H9 (cell line): ENCODE results near the gene TH. TPM values are rescaled to one million over a fixed set of nuclear protein-coding genes. Genes with fewer than 3 reads are reported as not detected.

Experiments
- DNase-seq: peaks from one replicate; pipeline ENCODE4 v3.0.0-alpha.2; 2017
- H2AFZ ChIP-seq: one replicate; pipeline ENCODE4 v1.6.1; 2013; ENCODE audit warnings: mild to moderate bottlenecking, low read length, control low read depth, moderate library complexity
- H2AK5ac ChIP-seq: 2 replicates; pipeline ENCODE4 v1.6.1; 2013; ENCODE audit warnings: low read length, control low read depth, mixed read lengths; ENCODE audit not compliant: insufficient read length
- H2BK120ac ChIP-seq: one replicate; pipeline ENCODE4 v1.6.1; 2013; ENCODE audit warnings: low read depth, mild to moderate bottlenecking, low read length, control low read depth, inconsistent platforms; ENCODE audit not compliant: poor library complexity, severe bottlenecking
- H2BK12ac ChIP-seq: 2 replicates; pipeline ENCODE4 v1.6.1; 2013; ENCODE audit warnings: low read length, control low read depth, mixed read lengths, low read depth; ENCODE audit not compliant: insufficient read length
- H2BK15ac ChIP-seq: 2 replicates; pipeline ENCODE4 v1.6.1; 2013; ENCODE audit warnings: low read depth, low read length, control low read depth
- H2BK20ac ChIP-seq: one replicate; pipeline ENCODE4 v1.6.1; 2013; ENCODE audit warnings: low read depth, mild to moderate bottlenecking, low read length, control low read depth, inconsistent platforms; ENCODE audit not compliant: poor library complexity, severe bottlenecking
- H2BK5ac ChIP-seq: 2 replicates; pipeline ENCODE4 v1.6.1; 2013; ENCODE audit warnings: low read length, control low read depth, mixed read lengths; ENCODE audit not compliant: insufficient read length
- H3K14ac ChIP-seq: 2 replicates; pipeline ENCODE4 v1.6.1; 2013; ENCODE audit warnings: low read length, control low read depth; ENCODE audit not compliant: insufficient read depth
- H3K18ac ChIP-seq: 2 replicates; pipeline ENCODE4 v1.6.1; 2013; ENCODE audit warnings: low read depth, mild to moderate bottlenecking, mixed read lengths, low read length, control low read depth; ENCODE audit not compliant: insufficient read length
- H3K23ac ChIP-seq: 2 replicates; pipeline ENCODE4 v1.6.1; 2013; ENCODE audit warnings: low read length, control low read depth, mixed read lengths, low read depth; ENCODE audit not compliant: insufficient read length
- H3K23me2 ChIP-seq: 2 replicates; pipeline ENCODE4 v1.6.1; 2013; ENCODE audit warnings: low read depth, mild to moderate bottlenecking, mixed read lengths, low read length, control low read depth; ENCODE audit not compliant: insufficient read length, poor library complexity, severe bottlenecking
- H3K27ac ChIP-seq: 2 replicates; pipeline ENCODE4 v1.5.1; 2013; ENCODE audit warnings: low read length, control low read depth, mixed read lengths, low read depth; ENCODE audit not compliant: insufficient read length
- H3K27me3 ChIP-seq: 2 replicates; pipeline ENCODE4 v1.6.1; 2013; ENCODE audit warnings: low read length, control low read depth, inconsistent platforms; ENCODE audit not compliant: insufficient read depth
- H3K4ac ChIP-seq: 2 replicates; pipeline ENCODE4 v1.6.1; 2013; ENCODE audit warnings: low read depth, mild to moderate bottlenecking, control low read depth, inconsistent platforms, low read length, moderate library complexity
- H3K4me1 ChIP-seq: 2 replicates; pipeline ENCODE4 v1.6.1; 2013; ENCODE audit warnings: low read length, control low read depth, inconsistent platforms; ENCODE audit not compliant: insufficient read depth
- H3K4me2 ChIP-seq: 2 replicates; pipeline ENCODE4 v1.6.1; 2013; ENCODE audit warnings: low read length, control low read depth, mixed read lengths; ENCODE audit not compliant: insufficient read length, insufficient read depth
- H3K56ac ChIP-seq: 2 replicates; pipeline ENCODE4 v1.6.1; 2013; ENCODE audit warnings: low read depth, mild to moderate bottlenecking, mixed read lengths, low read length, control low read depth; ENCODE audit not compliant: insufficient read length
- H3K79me1 ChIP-seq: 2 replicates; pipeline ENCODE4 v1.6.1; 2013; ENCODE audit warnings: low read depth, mild to moderate bottlenecking, moderate library complexity, low read length, control low read depth, inconsistent platforms; ENCODE audit not compliant: insufficient read depth, poor library complexity, severe bottlenecking
- H3K79me2 ChIP-seq: 2 replicates; pipeline ENCODE4 v1.6.1; 2013; ENCODE audit warnings: low read length, control low read depth, inconsistent platforms; ENCODE audit not compliant: insufficient read depth
- H3K9ac ChIP-seq: 2 replicates; pipeline ENCODE4 v1.6.1; 2013; ENCODE audit warnings: low read length, control low read depth, mixed read lengths; ENCODE audit not compliant: insufficient read length; ENCODE audit errors: extremely low read depth
- H3K9me3 ChIP-seq: one replicate; pipeline ENCODE4 v1.6.1; 2013; ENCODE audit warnings: low read depth, low read length, inconsistent platforms; ENCODE audit not compliant: control insufficient read depth
- H3T11ph ChIP-seq: one replicate; pipeline ENCODE4 v1.6.1; 2013; ENCODE audit warnings: mild to moderate bottlenecking, low read length, control low read depth, inconsistent platforms
- H4K20me1 ChIP-seq: one replicate; pipeline ENCODE4 v1.6.1; 2013; ENCODE audit not compliant: control insufficient read depth, insufficient read length, insufficient read depth
- H4K5ac ChIP-seq: 2 replicates; pipeline ENCODE4 v1.6.1; 2013; ENCODE audit warnings: low read depth, mild to moderate bottlenecking, mixed read lengths, low read length, control low read depth; ENCODE audit not compliant: insufficient read length
- H4K8ac ChIP-seq: replicated peaks from 2 replicates; pipeline ENCODE4 v1.6.1; 2013; ENCODE audit warnings: low read length, control low read depth, mixed read lengths, low read depth; ENCODE audit not compliant: insufficient read length
- H4K91ac ChIP-seq: 2 replicates; pipeline ENCODE4 v1.6.1; 2013; ENCODE audit warnings: low read depth, mild to moderate bottlenecking, moderate library complexity, mixed read lengths, low read length, control low read depth; ENCODE audit not compliant: insufficient read length
- H3K27ac Mint-ChIP-seq, 3 experiments: 2 replicates in 2 of 3; 3 replicates in 1 of 3; pipeline ENCODE4 v1.8.0; 2020 to 2021; ENCODE audit warnings: mixed read lengths in 3 of 3, mild to moderate bottlenecking in 1 of 3, moderate library complexity in 1 of 3
- H3K27me3 Mint-ChIP-seq: 2 replicates; pipeline ENCODE4 v1.8.0; 2021; ENCODE audit warnings: low read depth, mild to moderate bottlenecking, moderate library complexity, mixed read lengths
- H3K36me3 Mint-ChIP-seq, 3 experiments: 2 replicates in 2 of 3; 3 replicates in 1 of 3; pipeline ENCODE4 v1.8.0; 2020 to 2021; ENCODE audit warnings: low read depth in 3 of 3, mixed read lengths in 3 of 3; ENCODE audit not compliant: insufficient read depth in 1 of 3
- H3K4me1 Mint-ChIP-seq, 2 experiments: 2 replicates each; pipeline ENCODE4 v1.8.0; 2020; ENCODE audit warnings: mixed read lengths in 2 of 2
- H3K4me3 Mint-ChIP-seq, 2 experiments: 2 replicates in 1 of 2; 3 replicates in 1 of 2; pipeline ENCODE4 v1.8.0; 2020 to 2021; ENCODE audit warnings: mild to moderate bottlenecking in 2 of 2, mixed read lengths in 2 of 2, moderate library complexity in 1 of 2
- H3K9me3 Mint-ChIP-seq, 2 experiments: 2 replicates in 1 of 2; 3 replicates in 1 of 2; pipeline ENCODE4 v1.8.0; 2020; ENCODE audit warnings: mild to moderate bottlenecking in 2 of 2, mixed read lengths in 2 of 2, moderate library complexity in 1 of 2
- CTCF ChIP-seq: fragments of 200-600 bp; sonication (generic); conservative IDR thresholded peaks from 3 replicates; pipeline ENCODE4 v1.8.0; 2021; ENCODE audit warnings: antibody characterized with exemption, mild to moderate bottlenecking
- WGBS: extraction: QIAGEN DNeasy Blood & Tissue Kit; methylation state at CpG from one replicate; pipeline ENCODE4 v1.1.7; 2013; ENCODE audit warnings: missing lambda C conversion rate, low lambda C conversion rate, mixed read lengths; ENCODE audit not compliant: insufficient read length; ENCODE audit errors: extremely low coverage; 5-methylcytosine and 5-hydroxymethylcytosine counted together
- total RNA-seq: library from RNA; stranded (reverse); gene quantifications from 2 replicates; pipeline ENCODE4 v1.2.1, GENCODE V29; 2021

TH gene
- total RNA-seq, 1 experiment from 2014 or later: not detected

- Histone ChIP-seq H4K8ac (no peak overlapping the region), H3K79me2 (no peaks in the 10 kb centered on the region), H3K4ac (no peak overlapping the region), H3K23me2 (no peaks in the 10 kb centered on the region), H2BK20ac (no peak overlapping the region), H3K4me1 (no peaks in the 10 kb centered on the region), H3K27ac (no peak overlapping the region), H2BK12ac (no peak overlapping the region), H3K27me3 (no peaks in the 10 kb centered on the region; the same call in 1 of the 2 replicates), H4K20me1 (no peaks in the 10 kb centered on the region), H3T11ph (no peak overlapping the region), H3K9ac (no peak overlapping the region), H3K18ac (no peak overlapping the region), H3K56ac (no peak overlapping the region), H3K79me1 (no peaks in the 10 kb centered on the region), H2BK15ac (no peak overlapping the region), H3K23ac (no peak overlapping the region), H3K4me2 (no peak overlapping the region), H2BK120ac (no peak overlapping the region), H3K9me3 (no peaks in the 10 kb centered on the region), H2AFZ (no peak overlapping the region), H2AK5ac (no peak overlapping the region), H4K5ac (no peak overlapping the region), H2BK5ac (no peak overlapping the region), H4K91ac (no peak overlapping the region), H3K14ac (no peak overlapping the region)
- no peak for DNase-seq
- H3K27ac Mint-ChIP-seq: no peak overlapping the region
- TF ChIP-seq CTCF: no peak
- H3K4me3 Mint-ChIP-seq: no peak overlapping the region
- no CpG with 5 or more reads among the region's 18 CpGs for WGBS
- H3K4me1 Mint-ChIP-seq: peaks cover 0 to 5% of the 10 kb centered on the region in 2 experiments; a peak in 1 of 4 replicates
- peaks cover 15% of the 10 kb centered on the region for H3K27me3 Mint-ChIP-seq
- H3K9me3 Mint-ChIP-seq: peaks cover 0 to 2% of the 10 kb centered on the region in 2 experiments; a peak in 2 of 5 replicates
- H3K36me3 Mint-ChIP-seq: no peaks in the 10 kb centered on the region
Observed at GRCh38 chr11:2177076-2177475, 5.5 kb upstream of the TH start.
